Measurements from ENCODE around the gene COL27A1.

The COL27A1 gene

DNA sequence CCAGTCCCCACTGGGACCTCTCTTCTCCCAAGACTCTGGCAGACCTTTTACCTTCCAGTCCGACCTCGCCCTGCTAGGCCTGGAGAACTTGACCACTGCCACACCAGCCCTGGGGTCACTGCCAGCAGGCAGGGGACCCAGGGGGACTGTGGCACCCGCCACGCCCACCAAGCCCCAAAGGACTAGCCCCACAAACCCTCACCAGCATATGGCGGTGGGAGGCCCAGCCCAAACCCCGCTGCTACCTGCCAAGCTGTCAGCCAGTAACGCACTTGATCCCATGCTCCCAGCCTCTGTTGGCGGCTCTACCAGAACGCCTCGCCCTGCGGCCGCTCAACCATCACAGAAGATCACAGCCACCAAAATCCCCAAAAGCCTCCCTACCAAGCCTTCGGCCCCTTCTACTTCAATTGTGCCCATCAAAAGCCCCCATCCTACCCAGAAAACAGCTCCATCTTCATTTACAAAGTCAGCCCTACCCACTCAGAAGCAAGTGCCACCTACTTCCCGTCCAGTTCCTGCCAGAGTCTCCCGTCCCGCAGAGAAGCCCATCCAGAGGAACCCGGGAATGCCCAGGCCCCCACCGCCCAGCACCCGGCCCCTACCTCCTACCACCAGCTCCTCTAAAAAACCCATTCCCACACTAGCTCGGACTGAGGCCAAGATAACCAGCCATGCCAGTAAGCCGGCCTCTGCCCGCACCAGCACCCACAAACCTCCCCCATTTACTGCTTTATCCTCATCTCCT lies 13.1 kb downstream of the COL27A1 start:
- DNase-seq (ENCODE audit: low read depth in 3 of 3) = no peak

DNA sequence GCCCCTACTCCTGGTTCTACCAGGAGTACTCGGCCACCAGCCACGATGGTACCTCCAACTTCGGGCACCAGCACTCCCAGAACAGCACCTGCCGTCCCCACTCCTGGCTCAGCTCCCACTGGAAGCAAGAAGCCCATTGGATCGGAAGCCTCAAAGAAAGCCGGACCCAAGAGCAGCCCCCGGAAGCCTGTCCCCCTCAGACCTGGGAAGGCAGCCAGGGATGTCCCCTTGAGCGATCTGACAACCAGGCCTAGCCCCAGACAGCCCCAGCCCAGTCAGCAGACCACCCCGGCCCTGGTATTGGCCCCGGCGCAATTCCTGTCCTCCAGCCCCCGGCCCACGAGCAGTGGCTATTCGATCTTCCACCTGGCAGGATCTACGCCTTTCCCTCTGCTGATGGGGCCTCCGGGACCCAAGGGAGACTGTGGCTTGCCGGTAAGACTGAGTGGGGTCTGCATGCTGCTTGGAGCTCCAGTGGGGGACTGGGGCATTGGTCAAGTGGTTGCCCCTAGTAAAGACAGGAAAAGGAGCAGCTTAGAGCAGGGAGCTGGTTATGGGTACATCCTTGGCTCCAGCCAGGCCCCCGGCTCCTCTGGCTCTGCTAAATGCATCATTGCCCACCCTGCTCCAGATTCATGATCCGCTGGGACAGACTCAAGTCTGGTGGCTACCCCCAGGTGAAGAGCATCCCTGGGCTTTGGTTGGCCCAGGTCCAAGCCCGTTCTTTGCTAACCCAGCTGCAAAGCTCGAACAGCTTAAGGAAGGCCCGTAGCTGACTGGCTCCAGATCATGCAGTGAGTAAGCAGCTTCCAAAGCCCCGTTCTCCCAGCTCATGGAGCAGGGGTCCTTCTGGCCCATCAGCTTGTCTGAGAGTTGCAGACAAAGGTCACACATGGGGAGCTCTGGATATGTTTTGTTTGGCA lies 14.0 kb downstream of the COL27A1 start:
- no peak for DNase-seq (ENCODE audit: low read depth in 3 of 3)

DNA sequence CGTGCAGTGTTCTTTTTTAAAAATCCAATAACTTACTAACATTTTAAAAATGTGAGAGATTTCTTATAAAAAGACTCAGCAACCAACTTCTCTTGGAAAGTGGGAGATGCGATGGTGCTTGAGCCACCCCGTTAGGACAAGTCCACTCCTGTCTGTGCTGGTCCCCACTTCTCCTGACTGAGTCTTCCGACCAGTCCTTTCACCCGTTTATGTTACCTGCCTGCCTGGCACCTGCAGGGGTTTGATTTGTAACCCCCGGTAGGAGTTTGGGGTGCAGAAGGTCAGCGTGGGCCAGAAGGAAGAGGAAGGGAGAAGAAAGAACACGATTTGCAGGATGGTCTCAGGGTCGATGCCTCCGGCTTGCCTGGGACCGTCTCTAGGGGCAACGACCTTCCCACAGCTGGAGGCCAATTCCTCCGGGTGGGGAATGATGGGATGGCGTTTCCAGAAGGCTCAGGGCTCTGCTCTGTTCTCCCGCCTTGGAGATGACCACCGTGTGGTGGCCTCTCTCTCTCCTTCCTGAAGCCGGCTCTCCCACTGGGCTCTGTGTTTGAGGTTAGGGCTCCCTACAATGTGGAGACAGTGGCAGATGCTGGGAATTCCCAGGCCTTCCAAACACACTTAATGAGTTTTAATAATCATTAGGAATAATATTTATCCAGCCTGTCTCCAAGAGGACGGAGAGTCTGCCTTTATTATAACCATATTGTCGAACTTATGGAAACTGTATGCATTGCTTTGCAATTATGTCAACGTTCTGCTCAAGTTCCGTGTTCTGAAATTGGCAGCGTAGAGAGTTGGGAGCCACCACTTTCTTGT lies 14.8 kb downstream of the COL27A1 start:
- no peak for DNase-seq (ENCODE audit: low read depth in 3 of 3)

DNA sequence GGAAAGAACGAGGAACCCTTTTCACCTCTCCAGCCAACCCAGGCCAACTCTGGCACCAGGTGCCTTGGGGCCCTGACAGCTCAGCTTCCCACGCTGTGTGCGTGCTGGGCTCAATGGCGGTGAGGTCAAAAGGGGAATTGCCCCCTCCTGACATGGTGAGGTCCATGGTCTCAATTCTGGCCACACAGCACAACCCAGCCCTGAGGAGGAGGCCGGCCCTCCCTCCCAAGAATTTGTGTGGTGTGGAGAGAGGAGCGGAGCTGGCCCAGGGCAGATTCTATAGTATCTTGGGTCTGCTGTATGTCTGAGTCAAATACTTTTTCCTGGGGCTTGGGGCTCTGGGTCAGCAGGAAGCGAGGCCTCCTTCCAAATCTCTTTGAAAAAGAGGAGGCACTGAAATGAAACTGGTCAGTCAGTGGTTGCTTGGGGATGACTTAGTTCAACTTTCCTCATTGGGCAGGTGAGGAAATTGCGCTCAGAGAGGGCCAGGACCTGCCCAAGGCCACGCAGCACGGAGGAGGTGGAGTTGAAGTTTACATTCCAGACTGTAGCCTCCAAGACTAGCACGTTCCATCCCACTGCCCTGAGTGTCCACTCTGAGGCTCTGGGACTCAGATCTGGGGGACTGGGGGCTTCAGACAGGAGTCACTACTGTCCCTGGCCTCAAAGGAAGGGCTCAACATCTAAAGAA lies 15.6 kb downstream of the COL27A1 start:
- DNase-seq (ENCODE audit: low read depth in 3 of 3) = no peak

DNA sequence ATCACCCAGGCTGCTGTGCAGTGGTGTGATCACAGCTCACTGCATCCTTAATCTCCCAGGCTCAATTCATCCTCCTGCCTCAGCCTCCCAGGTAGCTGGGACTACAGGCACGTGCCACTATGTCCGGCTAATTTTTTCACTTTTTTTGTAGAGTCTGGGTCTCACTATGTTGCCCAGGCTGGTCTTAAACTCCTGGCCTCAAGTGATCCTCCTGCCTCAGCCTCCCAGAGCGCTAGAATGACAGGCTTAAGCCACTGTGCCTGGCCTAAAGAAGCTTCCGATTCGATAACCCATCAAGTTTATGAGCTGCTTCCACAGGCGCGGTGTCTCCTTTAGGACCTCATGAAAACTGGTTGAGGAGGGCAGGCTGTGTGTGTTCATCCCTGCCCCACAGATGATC lies 16.2 kb downstream of the COL27A1 start:
- no peak for DNase-seq (ENCODE audit: low read depth in 3 of 3)

DNA sequence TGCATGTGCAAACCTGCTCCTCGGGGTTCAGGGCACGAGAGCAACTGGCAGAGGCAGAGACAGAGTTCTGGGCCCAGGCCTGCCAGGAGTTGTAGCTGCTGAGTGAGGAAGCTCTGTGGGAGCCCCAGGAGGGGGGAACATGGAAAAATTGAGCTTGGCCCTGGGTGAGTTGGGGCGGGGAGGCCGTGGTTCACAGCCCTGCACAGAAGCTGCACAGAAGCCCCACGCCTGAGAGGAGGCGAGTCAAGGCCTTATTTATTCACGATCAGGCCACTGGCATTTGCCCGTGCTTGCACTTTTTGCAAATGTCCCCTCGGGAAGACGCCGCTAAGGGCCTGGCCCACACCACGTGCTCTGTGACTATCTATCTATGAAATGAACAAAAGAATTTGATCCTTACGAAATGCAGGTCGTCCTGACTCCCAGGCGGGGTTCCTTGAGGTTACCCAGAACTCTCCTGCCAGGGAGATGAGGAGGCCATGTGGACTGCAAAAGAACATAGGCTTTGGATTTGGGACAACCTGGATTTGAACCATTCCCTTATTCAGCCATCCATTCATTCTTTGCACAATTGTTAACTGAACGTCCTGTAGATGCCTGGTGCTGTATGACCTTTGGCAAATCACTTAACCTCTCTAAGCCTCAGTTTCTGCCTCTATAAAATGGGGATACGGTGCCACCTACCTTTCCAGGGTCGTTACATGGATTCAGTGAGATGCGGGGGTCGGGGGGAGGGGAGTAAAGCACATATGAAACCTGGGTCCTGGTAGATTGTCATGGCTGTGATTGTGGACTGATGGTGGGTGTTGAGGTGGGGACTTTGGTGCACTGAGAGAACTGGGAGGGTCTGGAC lies 17.9 kb downstream of the COL27A1 start:
- DNase-seq (ENCODE audit: low read depth in 3 of 3) = no peak

DNA sequence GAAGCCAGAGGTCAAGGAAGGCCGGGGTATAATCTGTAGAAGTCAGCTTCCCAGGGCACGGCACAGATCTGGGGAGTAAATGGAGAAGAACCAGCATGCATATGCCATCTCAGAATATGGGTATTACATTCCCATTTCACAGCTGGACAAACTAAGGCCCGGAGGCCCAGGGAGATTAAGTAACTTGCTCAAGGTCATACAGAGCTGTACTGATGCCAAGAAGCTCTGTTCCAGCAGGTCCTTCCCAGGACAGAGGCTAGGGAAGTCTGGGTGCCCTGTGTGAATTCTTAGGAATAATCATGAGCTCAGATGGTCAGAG lies 19.2 kb downstream of the COL27A1 start:
- DNase-seq (ENCODE audit: low read depth in 3 of 3) = no peak

DNA sequence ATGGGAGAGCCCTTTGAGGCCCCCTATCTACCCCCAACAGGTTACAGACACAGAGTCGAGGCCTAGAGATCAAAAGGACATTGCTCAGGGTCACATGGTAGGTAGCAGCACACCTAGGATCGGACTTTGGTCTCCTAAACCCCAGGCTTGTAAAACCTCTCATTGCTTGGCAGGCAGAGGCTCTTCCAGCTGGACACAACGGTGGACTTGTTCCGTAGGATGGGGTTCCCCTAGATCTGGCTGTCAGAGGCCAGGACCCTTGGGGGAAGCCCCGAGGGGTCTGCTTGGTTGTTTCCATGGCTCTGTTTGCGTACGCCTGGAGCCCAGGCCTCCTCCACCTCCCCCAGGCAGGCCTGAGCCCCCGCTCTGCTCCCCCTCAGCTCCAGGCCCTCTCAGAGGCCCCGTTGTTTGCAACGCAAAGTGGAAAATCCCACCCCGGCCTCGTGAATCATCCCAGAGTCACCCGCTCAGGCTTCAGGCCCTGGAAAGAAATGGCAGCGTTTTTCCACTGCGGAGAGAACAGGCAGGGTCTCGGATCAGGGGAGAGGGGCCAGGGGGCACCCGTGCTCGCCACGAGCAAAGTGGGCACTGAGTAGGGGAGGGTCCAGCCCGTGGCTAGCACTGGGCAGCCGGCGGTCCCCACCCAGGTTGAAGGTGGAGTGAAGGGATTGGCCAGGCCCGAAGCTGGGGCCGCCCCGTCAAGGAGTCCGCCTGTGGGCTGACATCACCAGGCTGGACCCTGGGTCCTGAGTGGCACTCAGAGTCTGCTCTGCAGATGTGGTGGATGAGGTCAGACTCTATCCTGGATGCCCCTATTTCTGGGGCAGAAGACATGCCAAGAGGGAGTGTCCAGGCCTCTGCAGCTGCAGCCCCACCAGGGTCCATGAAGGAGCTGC lies 19.8 kb downstream of the COL27A1 start:
- DNase-seq (ENCODE audit: low read depth in 3 of 3) = no peak

DNA sequence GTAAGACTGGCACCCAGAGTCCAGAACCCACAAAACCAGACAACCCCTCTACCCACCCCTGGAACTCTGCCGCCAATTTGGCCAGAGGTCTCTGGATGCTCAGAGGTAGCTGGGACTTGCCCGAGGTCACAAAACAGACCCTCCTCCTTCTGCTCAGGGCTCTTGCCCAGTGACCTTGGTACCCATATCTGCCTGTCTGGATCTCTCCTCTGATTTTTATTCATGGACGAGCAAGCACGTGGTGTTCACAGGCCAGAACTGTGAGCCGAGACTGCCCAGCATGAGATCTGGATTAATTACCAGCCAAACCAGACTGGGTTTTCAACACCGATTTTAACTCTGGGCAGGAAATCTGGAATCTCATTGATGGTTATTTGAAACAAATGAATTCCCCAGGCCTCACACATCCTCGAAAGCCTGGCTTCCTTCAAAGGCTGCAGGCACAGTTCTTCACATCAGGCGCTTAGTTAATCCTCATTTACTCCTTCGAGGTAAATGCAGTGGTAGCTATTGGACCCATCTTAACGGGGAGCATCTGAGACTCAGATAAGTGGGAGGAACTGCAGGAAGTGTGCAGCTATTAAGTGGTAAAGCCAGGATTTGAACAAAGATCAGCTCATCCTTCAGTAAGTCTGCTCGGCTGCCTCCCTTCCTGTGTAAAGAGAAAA lies 21.4 kb downstream of the COL27A1 start:
- DNase-seq (ENCODE audit: low read depth in 3 of 3) = no peak

DNA sequence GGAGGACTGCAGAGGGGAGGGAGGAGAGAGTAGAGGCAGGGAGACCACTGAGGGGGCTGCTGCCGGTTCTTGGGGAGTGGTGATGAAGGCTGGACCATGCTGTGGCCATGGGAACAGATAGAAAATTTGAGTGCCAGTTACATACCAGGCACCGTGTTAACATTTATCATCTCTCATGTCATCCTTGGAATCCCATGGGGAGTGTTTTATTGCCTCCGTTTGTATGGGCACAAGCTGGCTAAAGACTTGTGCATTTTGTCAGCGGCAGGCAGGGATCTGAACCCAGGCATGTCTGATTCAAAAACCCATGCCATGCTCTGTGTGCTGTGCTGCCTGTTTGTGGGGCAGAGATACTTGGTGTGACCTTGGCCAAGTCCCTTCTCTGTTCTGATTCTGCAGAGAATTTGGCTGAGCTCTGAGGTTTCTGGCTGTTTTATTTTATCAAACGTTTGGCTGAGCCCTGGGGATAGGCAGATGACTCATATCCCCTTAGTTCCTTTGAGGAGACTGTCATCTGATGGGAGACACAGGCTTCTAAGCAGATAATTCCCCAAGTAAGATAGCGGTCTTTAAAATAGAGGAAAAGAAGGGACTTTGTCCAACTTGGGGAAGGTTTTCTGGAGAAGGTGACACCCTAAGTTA lies 22.2 kb downstream of the COL27A1 start:
- no peak for DNase-seq (ENCODE audit: low read depth in 3 of 3)

DNA sequence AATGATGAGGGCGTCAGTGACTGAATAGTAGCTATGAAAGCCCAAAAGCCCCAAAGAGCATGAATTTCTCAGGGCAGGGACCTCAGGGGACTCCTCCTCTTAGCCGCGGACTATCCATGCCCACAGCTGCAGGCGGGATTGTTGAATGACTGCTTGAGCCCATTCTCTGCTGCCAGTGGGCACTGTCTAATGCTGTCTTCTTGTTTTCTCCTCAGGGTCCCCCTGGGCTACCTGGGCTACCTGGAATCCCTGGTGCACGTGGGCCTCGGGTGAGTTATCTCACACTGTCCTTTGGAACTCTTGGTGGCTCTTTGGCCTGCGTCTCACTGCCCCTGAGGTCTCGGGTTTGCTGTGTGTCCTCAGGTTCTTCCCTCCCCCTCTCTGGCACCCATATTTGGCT lies 22.7 kb downstream of the COL27A1 start:
- DNase-seq (ENCODE audit: low read depth in 3 of 3) = no peak

DNA sequence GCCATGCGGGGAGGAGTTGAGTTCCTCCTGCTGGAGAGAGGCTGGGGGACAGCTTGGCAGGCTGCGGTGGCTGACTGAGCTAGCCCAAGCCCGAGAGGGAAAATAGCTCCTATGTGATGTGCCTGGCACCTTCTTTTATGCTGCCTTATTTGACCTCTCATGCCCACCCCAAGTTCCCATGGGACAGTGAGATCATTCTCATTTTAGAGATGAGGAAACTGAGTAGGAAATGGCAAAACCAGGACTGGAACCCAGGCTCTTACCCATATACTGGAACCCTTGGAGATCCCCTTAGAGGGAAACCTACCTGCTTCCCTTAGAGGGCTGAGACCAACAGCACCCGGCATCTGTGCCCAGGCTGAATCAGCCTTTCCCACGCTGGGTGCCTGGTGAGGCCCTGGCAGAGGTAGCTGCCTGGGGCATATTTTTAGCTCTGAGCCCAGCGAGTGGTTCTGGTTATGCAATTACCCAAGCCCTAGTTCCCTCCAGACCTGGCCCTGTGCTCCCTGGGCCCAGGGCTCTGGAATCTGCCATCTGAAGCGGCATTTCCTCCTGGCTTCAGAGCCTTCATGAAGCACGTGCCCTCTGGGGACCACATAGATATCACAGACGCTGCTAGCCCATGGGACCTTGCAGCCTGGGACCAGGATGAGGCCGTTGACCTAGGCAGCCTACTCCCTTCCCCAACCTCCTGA lies 23.6 kb downstream of the COL27A1 start:
- no peak for DNase-seq (ENCODE audit: low read depth in 3 of 3)

DNA sequence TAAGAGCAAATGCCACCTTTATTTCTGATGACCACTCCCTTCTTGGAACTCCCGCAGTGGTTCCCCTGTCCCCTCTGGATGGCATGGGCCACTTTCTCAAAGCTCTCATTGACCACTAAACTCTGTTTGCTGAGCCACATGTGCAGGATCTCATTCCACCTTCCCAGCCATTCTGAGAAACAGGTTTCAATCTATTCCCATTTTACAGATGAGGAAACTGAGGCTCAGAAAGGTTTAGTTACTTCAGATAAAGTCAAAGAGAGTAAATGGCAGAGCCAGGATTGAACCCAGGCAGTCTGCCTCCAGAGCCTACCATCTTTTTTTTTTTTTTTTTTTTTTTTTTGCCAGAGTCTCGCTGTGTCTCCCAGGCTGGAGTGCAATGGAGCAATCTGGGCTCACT lies 24.2 kb downstream of the COL27A1 start:
- DNase-seq (ENCODE audit: low read depth in 3 of 3) = no peak

DNA sequence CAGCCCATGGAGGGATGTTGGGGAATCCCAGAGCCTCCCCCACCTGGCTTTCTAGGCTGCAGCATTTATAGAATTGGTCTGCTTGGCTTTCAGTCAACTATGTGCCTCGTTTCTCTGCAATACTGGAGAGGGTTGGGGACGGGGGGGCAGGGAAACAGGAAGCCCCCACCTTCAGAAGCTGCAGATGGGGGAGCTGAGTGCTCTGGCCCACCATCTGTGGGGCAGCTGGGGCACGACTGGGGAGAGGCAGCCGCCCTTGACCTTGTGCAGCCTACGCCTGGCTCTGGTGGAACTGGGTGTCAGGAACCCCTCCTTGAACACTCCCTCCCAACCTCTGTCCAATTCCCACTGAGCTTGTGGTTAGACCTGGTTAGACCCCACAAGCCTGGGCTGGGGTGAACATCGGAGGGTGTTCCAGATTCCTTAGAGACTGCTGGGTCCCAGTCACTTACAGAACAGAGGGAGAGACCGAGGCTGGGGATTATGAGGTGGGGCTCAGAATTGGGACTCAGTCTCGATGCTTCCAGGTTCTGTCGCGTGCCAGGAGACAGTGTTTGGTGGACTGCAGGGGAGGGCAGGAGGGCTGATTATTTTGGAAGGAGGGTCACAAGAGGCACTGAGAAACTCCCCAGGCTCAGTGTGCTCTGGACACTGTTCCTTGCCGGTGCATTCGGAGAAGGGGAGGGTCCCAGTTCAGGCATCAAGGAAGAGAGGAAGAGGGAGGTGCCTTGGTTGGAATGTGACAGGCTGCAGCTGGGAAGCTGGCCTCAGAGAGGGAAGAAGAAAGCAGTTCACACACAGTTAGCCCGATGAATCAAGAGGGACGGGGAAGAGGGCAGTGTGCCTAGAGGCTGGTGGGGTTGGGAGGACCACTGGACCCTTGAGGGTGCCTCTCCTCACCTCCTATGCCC lies 25.6 kb downstream of the COL27A1 start:
- no peak for DNase-seq (ENCODE audit: low read depth in 3 of 3)

DNA sequence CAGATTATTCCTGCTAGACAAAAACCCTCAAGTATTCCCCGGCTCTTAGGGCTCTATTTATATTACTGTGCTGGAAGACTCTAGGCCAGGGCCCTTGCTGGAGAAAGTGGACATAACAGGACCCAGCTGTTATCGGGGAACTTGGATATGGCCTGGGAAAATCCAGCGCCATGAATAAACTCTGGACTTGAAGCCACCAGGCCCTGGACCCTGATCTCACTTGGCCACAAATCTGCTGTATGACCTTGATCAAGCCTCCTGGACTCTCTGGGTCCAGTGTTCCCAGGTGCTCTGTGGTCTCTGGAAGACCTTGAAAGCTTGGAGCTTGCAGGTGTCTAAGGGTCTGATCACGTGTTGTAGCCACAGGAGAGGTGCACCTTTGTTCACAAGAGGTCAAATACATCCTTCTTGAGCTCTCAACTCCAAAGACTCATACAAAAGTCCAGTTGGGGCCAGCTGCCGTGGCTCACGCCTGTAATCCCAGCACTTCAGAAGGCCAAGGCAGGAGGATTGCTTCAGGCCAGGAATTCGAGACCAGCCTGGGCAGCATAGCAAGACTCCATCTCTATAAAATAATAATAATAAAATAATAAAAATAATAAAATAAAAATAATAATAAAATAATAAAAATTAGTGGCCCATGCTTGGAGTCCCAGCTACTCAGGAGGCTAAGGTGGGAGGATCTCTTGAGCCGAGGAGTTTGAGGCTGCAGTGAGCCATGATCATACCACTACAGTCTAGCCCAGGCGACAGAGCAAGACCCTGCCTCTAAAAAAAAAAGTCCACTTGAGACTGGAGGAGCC lies 26.5 kb downstream of the COL27A1 start:
- no peak for DNase-seq (ENCODE audit: low read depth in 3 of 3)

DNA sequence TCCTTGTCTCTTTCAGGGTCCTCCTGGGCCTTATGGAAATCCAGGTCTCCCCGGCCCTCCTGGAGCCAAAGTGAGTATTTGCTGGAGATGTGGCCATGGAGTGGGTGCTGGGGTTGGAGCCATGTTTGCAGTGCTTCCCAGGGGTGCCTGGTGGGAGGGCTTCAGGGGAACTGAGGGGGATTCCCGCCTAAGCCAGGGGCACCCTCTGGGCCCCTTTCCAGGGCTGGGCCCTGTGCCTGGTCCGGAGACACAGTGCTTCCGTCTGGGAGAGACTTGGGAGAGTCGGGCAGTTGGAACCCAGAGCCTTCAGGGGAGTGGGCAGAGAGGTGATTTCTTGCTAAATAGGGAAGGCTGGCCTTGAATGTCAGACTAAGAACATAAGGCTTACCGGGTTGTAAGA lies 27.7 kb downstream of the COL27A1 start:
- no peak for DNase-seq (ENCODE audit: low read depth in 3 of 3)
